DND-41 (cell line): Measurements from ENCODE around the gene HBG1.

Source experiments
- ATAC-seq: fragments of 200-7000 bp; cut with Tn5 transposase; 3 replicates; pipeline ENCODE4 v1.9.1; 2021; ENCODE audit warnings: low read depth; ENCODE audit not compliant: insufficient read depth
- DNase-seq: peaks from one replicate; pipeline ENCODE4 v3.0.0-alpha.2; 2020
- H2AFZ ChIP-seq: 2 replicates; pipeline ENCODE4 v1.6.0; 2012; ENCODE audit warnings: low read depth, low read length
- H3K27ac ChIP-seq: 2 replicates; pipeline ENCODE4 v1.5.1; 2012; ENCODE audit warnings: low read length, inconsistent platforms
- H3K27me3 ChIP-seq: fragments of 200-600 bp; sonication (generic); 2 replicates; pipeline ENCODE4 v1.6.0; 2012; ENCODE audit warnings: low read length, mild to moderate bottlenecking, inconsistent platforms; ENCODE audit not compliant: insufficient read depth, poor library complexity
- H3K36me3 ChIP-seq: 2 replicates; pipeline ENCODE4 v1.5.1; 2012; ENCODE audit warnings: low read length, inconsistent platforms; ENCODE audit not compliant: insufficient read depth
- H3K4me1 ChIP-seq: 2 replicates; pipeline ENCODE4 v1.5.1; 2012; ENCODE audit warnings: mild to moderate bottlenecking, low read length; ENCODE audit not compliant: insufficient read depth
- H3K4me2 ChIP-seq: 2 replicates; pipeline ENCODE4 v1.6.0; 2012; ENCODE audit warnings: mild to moderate bottlenecking, moderate library complexity, low read length, inconsistent platforms; ENCODE audit not compliant: insufficient read depth
- H3K4me3 ChIP-seq, 2 experiments: fragments of 200-600 bp in 1 of 2; shearing (Covaris generic) in 1 of 2; 2 replicates each; pipeline ENCODE4 v1.5.1; 2012 to 2016; ENCODE audit warnings: inconsistent platforms in 2 of 2, low read length in 2 of 2, mild to moderate bottlenecking in 2 of 2, low read depth in 1 of 2, moderate library complexity in 1 of 2
- H3K79me2 ChIP-seq: 2 replicates; pipeline ENCODE4 v1.6.0; 2012; ENCODE audit warnings: low read length, inconsistent platforms; ENCODE audit not compliant: insufficient read depth
- H3K9ac ChIP-seq: 2 replicates; pipeline ENCODE4 v1.6.0; 2012; ENCODE audit warnings: low read depth, mild to moderate bottlenecking, inconsistent platforms, low read length, moderate library complexity
- H3K9me3 ChIP-seq: 2 replicates; pipeline ENCODE4 v1.5.1; 2012; ENCODE audit warnings: low read length, moderate library complexity, mild to moderate bottlenecking, inconsistent platforms; ENCODE audit not compliant: insufficient read depth, severe bottlenecking
- H4K20me1 ChIP-seq: 2 replicates; pipeline ENCODE4 v1.6.0; 2012; ENCODE audit warnings: low read length; ENCODE audit not compliant: insufficient read depth
- EZH2 ChIP-seq: IDR thresholded peaks from 3 replicates; pipeline ENCODE4 v1.6.1; 2012; ENCODE audit warnings: borderline replicate concordance, low read depth, mild to moderate bottlenecking, moderate library complexity, low read length, inconsistent platforms; ENCODE audit not compliant: severe bottlenecking
- TF ChIP-seq, protein P1 (sequence below): IDR thresholded peaks from 2 replicates; pipeline ENCODE4 v1.5.1; 2012; ENCODE audit warnings: borderline replicate concordance, low read length, moderate library complexity, mild to moderate bottlenecking; ENCODE audit not compliant: poor library complexity, severe bottlenecking; ENCODE audit errors: extremely low read depth

HBG1 gene

DNA sequence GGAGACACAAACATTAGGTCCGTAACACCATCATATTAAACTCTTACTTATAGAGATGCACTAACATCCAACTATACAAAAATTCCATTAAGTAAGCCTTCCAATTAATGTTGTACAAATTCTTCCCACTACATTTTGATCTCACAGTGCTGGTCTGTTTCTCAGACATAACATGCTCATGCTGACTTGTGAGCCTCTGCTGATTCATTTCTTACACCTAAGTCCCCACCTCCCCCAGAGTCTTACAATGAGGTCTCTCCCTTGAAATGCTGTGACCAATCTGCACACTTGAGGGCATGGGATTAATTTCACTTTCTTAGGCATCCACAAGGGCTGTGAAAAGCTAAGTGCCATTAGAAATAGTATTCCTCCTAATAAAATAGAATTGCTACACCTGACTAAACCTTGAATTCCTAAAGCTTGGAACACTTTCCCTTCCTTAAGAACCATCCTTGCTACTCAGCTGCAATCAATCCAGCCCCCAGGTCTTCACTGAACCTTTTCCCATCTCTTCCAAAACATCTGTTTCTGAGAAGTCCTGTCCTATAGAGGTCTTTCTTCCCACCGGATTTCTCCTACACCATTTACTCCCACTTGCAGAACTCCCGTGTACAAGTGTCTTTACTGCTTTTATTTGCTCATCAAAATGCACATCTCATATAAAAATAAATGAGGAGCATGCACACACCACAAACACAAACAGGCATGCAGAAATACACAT is 2.0 kb downstream of the HBG1 start:
- Histone ChIP-seq H3K4me2 (no peak overlapping the region), H3K27ac (no peak overlapping the region), H2AFZ (no peak overlapping the region), H3K4me1 (no peaks in the 10 kb centered on the region), H3K9me3 (no peaks in the 10 kb centered on the region), H4K20me1 (no peaks in the 10 kb centered on the region), H3K27me3 (peaks cover 15% of the 10 kb centered on the region), H3K4me3 (no peak overlapping the region), H3K36me3 (no peaks in the 10 kb centered on the region), H3K9ac (no peak overlapping the region), H3K79me2 (no peaks in the 10 kb centered on the region)
- no peak for TF ChIP-seq EZH2
- TF ChIP-seq, protein P1, sequence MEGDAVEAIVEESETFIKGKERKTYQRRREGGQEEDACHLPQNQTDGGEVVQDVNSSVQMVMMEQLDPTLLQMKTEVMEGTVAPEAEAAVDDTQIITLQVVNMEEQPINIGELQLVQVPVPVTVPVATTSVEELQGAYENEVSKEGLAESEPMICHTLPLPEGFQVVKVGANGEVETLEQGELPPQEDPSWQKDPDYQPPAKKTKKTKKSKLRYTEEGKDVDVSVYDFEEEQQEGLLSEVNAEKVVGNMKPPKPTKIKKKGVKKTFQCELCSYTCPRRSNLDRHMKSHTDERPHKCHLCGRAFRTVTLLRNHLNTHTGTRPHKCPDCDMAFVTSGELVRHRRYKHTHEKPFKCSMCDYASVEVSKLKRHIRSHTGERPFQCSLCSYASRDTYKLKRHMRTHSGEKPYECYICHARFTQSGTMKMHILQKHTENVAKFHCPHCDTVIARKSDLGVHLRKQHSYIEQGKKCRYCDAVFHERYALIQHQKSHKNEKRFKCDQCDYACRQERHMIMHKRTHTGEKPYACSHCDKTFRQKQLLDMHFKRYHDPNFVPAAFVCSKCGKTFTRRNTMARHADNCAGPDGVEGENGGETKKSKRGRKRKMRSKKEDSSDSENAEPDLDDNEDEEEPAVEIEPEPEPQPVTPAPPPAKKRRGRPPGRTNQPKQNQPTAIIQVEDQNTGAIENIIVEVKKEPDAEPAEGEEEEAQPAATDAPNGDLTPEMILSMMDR = no peak
- ATAC-seq (no peak), DNase-seq (no peak)

DNA sequence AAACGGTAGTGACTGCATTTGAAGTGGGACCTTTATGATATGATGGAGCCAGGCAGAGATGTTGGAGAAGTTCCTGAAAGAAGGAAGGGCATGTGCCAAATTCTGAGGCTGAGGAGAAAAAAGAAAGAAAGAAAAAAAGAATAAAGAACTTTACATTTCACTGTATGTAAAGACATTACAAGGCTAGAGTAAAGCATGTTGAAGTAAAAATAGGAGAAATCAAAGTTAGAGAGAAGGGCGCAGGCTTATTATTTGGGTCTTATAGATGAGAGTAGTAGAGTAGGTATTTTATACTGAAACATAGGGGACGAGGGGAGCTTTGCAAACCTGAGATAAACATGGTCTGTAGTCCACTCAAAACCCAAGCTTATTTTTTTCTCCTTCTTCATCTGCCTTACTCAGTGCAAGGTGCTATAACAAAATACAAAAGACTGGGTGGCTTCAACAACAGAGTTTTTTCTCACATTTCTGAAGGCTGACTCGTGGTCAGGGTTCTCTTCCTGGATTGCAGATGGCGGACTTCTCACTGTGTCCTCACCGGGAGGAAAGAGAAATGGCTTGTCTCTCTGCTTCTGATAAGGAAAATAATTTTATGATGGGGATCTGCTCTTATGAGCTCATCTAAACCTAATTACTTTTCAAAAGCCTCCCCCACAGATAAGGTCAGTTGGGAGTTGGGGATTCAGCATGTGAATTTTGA is 2.7 kb downstream of the HBG1 start:
- no peak for ATAC-seq
- no peaks in the 10 kb centered on the region for H4K20me1 ChIP-seq
- no peak overlapping the region for H3K4me2 ChIP-seq
- TF ChIP-seq, protein P1 = no peak
- TF ChIP-seq EZH2 = no peak
- H3K4me1 ChIP-seq = no peaks in the 10 kb centered on the region
- H3K36me3 ChIP-seq = no peaks in the 10 kb centered on the region
- no peak overlapping the region for H3K4me3 ChIP-seq
- H3K27ac ChIP-seq = no peak overlapping the region
- no peak overlapping the region for H3K9ac ChIP-seq
- H3K79me2 ChIP-seq = no peaks in the 10 kb centered on the region
- no peak overlapping the region for H2AFZ ChIP-seq
- no peak for DNase-seq
- H3K27me3 ChIP-seq = peaks cover 16% of the 10 kb centered on the region
- H3K9me3 ChIP-seq = no peaks in the 10 kb centered on the region

DNA sequence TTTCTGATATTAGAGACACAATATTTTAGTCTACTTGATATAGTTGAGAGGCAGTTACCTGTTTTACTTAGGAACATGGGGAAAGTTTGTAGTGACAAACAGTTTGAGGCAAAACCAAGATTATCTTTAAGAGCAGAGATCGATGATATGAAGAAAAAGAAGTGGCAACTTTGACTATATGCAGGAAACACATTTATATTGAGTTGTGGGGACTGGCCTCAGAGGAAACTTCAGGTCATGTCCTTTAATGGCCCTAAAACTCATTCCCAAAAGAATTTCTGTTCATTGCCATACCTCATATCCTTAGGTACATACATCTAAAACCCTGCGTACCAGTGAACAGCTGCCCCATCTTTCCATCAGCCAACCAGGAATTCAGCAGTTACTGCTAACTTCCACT is 4.5 kb downstream of the HBG1 start:
- Histone ChIP-seq H3K4me2 (no peak overlapping the region), H3K4me3 (no peak overlapping the region), H2AFZ (no peak overlapping the region), H3K36me3 (no peaks in the 10 kb centered on the region), H3K79me2 (no peaks in the 10 kb centered on the region), H3K27me3 (peaks cover 18% of the 10 kb centered on the region), H3K9ac (no peak overlapping the region), H3K4me1 (no peaks in the 10 kb centered on the region), H4K20me1 (no peaks in the 10 kb centered on the region), H3K27ac (no peak overlapping the region), H3K9me3 (no peaks in the 10 kb centered on the region)
- ATAC-seq (no peak), DNase-seq (no peak)
- no peak for TF ChIP-seq EZH2
- TF ChIP-seq, protein P1 = no peak

DNA sequence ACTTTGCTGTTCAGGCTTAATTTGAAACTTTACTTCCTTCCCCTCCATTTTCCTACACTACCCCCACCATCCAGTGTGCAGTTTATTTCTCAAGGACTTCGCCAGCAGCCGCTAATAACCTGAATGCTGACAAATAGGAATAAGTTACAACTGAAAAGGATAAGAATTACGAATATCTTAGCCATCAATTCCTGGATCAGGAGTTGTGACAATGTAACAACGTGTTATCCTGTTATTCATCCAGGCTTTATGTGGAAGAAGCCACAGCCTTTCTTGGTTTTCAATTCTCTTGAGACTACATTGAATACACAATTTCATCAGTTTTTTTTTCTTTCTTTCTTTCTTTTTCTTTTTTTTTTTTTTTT is 5.9 kb downstream of the HBG1 start:
- no peak for TF ChIP-seq EZH2
- TF ChIP-seq, protein P1 = no peak
- Histone ChIP-seq H3K9ac (no peak overlapping the region), H3K79me2 (no peaks in the 10 kb centered on the region), H3K27me3 (peaks cover 18% of the 10 kb centered on the region), H3K4me3 (no peak overlapping the region), H3K36me3 (no peaks in the 10 kb centered on the region), H3K4me1 (no peaks in the 10 kb centered on the region), H3K27ac (no peak overlapping the region), H3K9me3 (no peaks in the 10 kb centered on the region), H2AFZ (no peak overlapping the region), H4K20me1 (no peaks in the 10 kb centered on the region), H3K4me2 (no peak overlapping the region)
- ATAC-seq (no peak), DNase-seq (no peak)
